ENCODE results near the gene SYNE1.
A peak's percentile ranks its signal among the peaks of the same experiment; 100 is the strongest.

The SYNE1 gene

DNA sequence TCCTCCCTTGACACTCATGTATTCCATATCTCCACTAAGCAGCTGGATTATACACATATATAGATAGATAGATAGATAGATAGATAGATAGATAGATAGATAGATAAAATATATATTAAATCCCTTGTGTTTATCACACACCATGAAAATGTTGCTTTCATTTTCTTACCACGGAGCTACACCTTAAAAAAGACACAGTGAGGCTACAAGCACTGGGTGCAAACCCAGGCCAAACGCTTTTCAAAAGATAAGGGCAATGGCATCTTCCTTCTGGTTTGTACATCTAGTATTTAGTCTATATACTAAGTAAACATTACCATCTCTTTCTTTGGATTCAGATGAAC is 452.6 kb downstream of the SYNE1 start:
- no peak for DNase-seq (ENCODE audit: low read depth in 2 of 2)

DNA sequence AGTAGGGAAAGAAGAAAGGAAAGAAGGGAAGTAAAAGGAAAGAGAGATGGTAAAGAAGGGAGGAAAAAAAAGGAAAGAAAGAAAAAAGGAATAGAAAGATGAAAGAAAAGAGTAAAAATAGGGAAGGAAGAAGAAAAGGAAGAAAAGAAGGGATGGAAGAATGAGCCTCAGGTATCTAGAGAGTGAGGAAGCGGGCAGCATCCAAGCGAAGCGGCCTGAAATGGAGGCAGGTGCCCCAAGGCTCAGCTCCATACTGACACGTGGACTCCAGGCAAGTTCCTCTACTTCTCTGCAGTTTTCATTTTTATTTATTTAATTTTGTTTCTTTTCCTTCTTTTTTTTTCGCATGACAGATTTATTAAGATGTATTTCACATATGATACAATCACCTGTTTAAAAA is 456.6 kb downstream of the SYNE1 start:
- no peak for DNase-seq (ENCODE audit: low read depth in 2 of 2)

DNA sequence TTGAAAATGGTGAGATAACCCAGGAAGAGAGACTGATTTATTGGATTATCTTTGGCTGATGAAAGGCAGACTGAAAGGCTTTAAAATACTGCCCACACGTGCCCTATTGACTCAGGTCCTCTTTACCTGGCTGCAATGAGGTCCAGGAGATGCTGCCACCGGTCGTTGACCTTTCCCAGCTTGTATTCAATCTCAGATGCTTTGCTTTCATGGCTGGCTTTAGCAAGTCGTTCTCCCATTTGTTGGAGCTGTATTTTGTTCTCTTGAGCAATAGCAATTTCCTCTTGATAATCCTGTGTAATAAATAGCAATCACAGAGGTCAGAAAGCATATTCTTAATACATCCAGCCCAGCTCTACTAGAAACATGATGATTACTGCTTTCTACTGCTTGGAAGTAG is 460.9 kb downstream of the SYNE1 start:
- DNase-seq (ENCODE audit: low read depth in 2 of 2): no peak

DNA sequence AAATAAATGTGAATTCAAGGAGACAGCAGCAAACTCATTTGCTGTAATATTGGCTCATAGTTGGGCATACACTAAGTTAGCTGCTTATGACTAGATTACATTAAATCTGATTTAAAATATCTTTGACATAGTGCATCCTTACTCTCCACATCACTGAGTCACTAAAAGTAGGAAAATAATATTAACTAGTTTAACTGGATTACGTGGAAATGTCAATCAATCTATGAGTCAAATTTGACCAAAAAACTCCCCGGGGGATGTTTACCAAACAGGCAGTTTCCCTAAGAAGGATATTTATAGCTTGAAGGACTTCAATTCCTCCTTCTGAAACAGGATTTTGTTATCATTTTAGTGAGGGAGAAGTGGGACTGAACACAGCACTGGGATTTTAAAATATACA is 463.2 kb downstream of the SYNE1 start:
- no peak for DNase-seq (ENCODE audit: low read depth in 2 of 2)

DNA sequence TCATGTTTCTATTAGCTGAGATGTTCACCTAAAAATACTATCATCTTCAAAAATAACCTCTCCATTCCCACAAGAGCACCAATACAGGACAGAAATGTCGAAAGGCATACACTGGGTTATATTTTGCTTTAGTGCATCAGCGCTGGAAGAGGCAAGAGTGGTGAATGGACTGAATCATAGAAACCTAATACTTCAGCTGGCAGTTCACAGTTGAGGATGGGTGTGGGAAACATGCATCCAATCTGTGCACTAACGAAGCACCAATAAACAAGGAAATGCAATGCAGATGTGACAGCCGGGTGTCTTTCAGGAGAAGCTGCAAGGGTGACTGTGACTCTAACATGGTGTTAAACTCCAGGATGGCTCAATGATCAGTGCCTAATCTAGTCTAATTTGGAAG is 463.8 kb downstream of the SYNE1 start:
- no peak for DNase-seq (ENCODE audit: low read depth in 2 of 2)

DNA sequence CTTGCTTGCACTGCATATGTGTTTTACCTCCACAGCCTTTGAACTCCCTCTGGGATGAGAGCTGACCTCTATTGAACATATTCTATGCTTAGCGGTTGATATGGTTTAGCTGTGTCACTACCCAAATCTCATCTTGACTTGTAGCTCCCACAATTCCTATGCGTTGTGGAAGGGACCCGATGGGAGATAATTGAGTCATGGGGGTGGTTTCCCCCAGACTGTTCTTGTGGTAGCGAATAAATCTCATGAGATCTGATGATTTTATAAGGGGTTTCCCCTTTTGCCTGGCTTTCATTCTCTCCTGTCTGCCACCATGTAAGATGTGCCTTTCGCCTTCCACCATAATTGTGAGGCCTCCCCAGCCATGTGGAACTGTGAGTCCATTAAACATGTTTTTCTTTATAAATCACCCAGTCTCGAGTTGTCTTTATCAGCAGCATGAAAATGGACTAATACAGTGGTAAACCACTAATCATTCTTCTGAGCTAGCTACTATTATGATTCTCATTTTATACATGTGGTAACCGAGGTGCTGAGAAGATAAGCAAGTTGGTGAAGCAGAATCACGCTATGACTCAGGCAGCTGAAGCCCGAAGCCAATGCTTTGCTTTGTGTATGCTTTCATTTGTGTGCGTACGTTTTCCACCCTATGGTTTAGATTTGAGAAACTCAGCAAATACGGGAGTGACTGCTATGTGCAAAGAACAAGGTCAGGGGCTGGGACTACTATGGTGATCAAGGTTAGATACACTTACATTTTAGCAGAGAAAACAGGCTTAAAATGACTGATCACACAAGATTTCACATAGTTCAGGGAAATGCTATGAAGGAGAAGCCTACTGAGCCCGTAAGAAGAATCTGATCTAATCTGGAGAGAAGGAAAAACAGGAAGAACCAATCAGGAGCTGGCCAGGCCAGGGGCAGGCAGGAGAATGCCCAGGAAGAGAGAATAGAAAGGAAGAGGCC is 466.2 kb downstream of the SYNE1 start:
- DNase-seq (ENCODE audit: low read depth in 2 of 2): peak in 1 of 2 donors; percentile 25

DNA sequence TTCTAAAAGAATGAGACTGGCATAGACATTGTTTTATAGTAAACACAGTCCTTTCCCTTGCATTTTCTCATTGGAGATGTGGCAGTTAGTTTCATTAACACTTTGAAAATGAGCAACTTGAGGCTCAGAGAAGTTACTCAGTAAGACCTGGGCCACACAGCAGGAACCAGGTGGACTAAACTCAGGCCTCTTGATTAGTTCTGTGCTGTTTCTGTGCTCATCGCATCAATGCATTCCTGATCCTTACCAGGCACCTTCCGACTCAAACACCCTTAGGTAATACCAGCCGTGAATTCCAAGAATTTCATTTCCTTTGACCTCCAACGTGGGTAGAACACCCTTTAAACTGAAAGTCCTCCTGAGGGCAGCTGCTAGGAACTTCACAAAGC is 466.9 kb downstream of the SYNE1 start:
- no peak for DNase-seq (ENCODE audit: low read depth in 2 of 2)

DNA sequence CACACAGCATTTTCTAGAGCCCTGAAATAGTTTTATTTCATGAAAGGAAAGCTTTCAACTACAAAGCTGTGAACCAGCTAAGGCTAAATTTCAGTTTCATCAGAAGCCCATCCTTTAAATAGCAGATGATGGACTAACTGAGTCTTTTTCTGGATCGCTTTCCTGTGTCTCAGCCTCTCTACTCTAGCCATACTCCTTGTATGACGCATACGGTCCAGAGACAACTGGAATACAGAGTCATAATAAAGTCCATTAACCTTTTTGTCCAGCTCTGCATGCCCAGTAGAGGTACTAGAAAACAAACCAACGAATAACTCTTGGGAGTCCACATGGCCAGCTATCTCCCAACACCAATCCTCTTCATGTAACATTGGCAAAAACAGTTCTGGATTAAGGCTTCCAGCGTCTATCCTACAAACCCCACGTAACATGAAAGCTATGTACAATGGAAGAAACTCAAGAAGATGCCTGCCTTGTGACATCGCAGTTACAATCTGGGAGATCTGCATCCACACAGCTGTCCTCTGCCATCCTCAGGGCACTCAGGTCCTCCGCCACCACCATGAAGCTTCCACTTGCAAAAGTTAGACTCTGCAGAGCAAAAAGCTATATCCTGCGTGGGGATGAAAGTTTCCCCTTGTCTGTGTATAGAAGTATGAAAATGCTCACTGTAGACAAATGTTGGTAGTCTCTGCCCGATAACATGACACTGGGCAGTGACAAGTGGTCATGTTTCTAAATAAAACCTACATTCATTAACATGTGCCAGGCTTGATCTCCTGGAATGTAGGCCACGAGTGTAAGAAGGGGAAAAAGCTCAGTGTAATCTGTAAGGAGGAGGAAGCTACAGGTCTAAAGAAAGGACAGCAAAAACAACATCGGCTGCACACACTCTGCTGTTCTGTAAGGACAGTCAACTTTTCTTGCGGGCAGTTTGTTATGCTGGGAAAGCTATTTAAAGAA is 469.2 kb downstream of the SYNE1 start:
- DNase-seq (ENCODE audit: low read depth in 2 of 2): no peak

DNA sequence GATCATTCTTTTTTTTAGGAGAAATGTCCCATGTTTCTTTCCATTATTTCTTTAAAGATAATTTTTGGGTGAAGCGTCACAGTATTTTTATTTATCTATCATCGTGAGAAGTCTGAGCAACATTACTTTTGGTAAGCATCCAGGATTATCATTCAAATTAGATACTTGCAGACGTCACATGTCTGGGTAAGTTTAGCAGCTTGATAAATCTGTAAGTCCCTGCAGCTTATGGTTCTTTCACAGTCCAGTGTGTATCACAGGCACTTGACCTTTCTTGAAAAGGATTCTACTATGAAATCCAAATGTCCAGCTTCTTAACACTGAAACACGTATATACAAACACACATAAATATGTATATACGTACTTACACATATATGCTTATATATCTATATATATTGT is 470.3 kb downstream of the SYNE1 start:
- DNase-seq (ENCODE audit: low read depth in 2 of 2): no peak

DNA sequence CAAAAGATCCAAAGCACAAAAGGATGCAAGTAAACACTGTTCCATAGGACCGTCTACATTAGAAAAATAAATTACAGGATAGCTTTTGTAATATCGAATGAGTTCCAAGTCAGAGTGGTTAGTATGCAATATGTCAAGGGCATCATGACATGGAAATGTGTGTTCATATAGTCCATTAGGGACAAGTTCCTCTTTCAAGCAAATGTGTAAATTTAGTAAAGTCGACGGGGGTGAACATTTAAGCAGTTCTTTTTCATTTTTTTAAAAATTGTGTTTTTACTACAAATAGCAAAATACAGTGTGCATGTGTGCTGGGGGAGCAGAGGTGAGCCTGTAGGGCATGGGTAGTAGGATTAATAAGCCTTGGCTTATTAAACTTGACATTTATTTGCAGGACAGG is 470.7 kb downstream of the SYNE1 start:
- no peak for DNase-seq (ENCODE audit: low read depth in 2 of 2)

DNA sequence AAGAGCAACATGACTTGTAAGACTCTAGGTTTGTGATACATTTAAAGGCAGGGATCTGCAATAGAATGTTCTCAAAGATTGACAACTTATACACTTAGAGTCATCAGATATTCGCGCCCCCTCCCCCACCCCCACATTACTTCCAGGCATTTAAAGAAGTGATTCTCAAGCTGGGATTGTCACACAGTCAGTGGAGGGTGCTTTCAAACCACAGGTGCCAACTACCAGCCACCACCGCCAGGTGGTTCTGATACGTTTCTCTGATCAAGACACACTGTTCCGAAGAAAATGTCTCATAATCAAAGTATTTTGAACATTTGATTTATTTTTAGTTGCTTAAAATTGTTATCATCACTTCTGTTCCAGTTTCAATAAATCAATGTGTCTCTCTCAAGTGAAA is 472.2 kb downstream of the SYNE1 start:
- DNase-seq (ENCODE audit: low read depth in 2 of 2): no peak

DNA sequence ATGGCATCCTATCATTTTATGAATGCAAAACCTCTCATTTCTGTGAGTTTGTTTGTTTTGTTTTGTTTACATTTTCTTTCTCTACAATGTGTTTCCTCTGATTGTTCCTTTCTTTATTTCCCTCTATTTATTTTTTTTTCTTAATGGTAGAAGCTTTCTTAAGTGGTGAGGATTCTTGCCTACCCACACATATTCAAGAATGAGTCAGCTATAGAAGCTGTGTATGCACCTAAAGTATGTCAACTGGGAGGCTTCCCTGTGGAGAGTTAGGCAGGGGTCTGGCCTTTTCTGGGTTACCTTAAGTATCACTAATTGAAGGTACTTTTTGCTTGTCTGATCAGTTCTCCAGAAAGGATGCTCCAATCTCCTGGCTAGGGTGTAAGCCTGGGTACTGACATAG is 475.7 kb downstream of the SYNE1 start:
- DNase-seq (ENCODE audit: low read depth in 2 of 2): no peak

DNA sequence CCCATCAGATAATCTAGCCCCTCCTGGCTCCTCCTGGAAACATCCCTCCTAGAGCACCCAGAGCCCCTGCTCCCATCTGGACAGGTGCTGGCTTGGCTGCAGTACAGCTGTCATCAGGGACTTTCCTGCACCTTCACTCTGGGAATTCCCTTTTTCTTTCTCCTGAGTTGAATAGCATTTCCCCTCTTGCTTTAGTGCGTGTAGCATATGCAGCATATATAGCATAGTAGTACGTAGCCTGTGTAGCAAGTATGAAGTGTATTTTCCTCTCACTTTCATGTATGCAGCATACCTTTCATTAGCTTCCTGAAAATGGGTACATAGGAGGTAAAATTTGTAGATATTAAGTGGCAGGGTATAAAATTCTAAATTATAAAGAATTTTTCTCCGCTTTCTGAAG is 476.8 kb downstream of the SYNE1 start:
- DNase-seq (ENCODE audit: low read depth in 2 of 2): no peak

DNA sequence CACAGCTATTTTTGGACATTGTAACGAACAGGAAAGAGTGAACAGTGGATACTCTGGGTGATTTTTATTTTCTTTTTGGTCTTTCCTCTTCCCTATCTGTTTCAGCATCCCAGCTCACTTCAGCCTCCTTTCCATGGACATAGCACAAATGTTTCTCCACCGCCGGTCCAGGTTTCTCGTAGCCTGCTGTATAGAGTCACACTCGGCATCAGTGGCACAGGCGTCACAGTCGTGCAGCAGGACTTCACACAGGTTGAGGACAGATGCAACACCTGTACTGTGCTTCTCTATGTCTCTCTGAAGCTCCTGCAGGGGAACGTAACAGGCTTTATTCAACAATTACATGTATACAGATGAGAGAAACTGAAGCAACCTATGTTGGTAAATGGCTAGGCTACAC is 481.4 kb downstream of the SYNE1 start:
- DNase-seq (ENCODE audit: low read depth in 2 of 2): no peak

DNA sequence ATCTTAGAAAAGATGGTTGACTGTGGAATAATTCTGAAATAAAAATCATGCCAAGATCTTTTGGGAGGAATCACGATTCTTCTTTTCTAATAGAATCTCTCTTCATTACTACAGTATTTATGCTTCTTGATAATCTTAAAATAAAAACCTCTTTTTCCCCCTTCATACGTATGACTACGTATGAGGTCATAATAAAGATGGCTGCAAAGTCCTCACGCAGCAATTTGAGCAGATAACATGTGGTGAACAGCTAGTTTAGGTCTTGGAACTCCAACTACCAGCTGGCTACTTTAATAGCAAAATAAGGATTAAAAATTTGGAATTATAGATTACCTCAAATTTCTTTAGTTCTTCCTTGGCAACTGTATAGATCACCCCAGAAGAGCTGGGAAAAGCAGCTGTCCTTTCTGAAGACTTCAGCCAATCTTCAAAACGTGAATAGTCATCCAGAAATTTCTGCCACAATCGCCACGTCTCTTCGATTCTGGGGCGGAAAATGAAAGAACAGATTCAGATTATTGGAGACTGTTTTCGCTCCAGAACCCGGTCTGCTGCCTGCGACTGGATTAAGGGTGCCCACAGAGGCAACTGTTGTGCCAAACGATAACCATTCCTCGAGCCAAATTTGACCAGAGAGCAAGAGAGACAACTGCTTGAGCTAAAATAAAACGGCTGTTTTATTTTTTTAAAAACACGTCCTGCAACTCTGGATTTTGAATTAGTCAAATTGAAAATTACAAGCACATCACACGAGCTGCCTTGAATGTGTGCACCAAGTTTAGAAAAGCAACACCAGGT is 482.4 kb downstream of the SYNE1 start:
- DNase-seq (ENCODE audit: low read depth in 2 of 2): no peak

DNA sequence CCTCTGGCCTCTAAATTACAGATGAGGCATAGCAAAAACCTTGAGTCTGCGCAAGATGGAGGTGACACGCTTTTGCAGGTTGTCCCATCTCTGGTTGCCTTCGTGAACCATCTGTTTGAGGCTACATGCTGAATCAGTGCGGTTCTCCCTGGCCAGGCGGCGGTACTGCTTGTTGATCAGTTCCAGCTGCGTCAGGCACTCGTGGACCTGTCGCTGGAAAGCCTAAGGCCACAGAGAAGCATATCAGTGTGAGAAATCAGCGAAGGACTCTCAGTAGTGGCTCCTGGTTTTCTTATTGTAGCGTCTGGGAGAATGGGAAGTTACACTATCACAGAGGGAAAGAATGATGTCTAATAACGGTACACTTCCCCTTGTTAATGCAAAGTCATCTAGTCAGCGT is 485.2 kb downstream of the SYNE1 start:
- no peak for DNase-seq (ENCODE audit: low read depth in 2 of 2)

DNA sequence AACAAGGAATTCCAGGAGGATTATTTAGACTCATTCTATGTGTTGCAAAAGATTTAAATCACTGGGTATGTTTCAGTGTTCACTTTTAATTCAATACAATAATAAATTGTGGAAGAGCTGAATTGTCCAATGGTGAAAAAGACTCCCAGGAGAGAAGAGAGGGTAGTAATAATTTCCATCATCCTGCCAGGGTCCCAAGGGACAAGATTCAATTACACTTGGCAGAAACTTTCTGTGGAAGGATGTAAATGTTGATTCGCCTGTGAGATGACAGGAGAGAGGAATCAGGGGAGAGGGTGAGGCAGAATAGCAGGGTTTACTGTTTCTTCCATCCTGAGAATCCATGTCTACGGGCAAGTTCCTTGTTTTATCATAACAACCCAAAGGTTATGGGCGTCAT is 487.0 kb downstream of the SYNE1 start:
- no peak for DNase-seq (ENCODE audit: low read depth in 2 of 2)

DNA sequence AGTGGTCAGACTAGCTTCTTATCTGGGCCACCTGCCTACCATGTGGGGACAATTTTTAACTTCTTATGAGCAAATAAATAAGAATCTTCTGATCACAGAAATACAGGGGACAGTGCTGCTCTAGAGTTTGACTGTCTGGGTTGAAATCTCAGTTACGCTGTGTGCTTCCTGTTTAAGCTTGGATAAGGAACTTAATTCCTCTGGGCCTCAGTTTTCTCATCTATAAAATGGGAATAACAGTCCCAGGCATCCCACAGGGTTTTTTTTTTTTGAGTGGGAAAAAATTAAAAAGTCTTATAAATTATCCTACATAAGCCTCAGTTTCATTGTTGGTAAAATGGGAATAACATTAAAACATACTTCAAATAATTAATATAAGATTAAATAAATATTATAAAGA is 488.8 kb downstream of the SYNE1 start:
- DNase-seq (ENCODE audit: low read depth in 2 of 2): no peak

DNA sequence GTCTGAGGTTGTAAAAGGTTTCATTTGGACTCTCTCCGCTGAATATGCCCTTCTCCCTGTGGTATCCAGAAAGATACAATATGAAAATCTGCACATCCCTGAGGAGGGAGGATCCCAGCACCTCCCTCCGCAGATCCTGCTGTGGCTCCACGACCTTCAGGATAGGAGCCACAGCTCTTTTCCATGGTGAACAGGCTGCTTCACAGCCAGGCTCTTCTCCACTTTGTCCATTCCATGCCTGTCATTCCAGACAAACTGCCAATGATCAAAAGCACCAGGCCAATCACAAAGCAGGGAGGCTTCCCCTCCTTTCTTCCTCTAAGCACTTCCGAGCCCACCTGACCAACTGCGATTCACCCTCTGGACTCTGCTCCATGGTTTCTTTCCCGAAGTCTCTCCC is 489.9 kb downstream of the SYNE1 start:
- DNase-seq (ENCODE audit: low read depth in 2 of 2): no peak

DNA sequence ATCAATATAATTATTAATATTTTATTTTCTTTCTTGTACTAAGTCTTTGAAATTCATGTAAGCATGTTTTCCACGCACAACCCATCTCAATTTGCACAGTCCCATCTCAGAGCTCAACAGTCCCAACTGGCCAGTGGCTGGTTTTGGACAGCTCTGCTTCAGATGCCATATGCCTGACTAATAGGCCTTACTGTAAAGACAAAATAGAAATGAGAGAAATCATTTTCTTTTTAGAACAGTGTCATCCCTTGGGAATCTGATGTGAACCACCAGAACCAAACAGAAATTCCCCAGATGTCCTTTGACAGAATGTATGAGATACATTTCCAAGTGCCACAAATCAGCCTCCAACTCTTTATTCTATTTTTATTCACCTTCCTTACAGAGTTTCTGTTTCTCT is 490.8 kb downstream of the SYNE1 start:
- no peak for DNase-seq (ENCODE audit: low read depth in 2 of 2)

DNA sequence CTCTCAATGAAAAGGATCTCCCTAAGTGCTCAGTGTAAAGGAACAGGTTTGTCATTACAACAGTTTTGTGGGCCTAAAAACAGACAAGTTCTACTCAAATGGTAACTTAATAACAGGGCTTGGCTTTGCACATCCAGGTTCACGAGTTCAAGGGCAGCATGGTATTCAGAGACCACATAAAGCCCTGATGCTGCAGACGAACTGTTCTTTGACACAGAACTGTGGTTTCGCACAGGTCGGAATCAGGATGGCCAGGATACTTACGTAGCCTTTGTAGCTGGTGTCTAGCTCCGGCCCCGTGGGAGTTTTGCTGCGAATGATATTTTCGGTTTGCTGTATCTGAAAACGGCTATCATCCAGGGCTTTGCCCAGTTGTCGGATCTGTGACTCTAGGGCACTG is 493.8 kb downstream of the SYNE1 start:
- no peak for DNase-seq (ENCODE audit: low read depth in 2 of 2)

DNA sequence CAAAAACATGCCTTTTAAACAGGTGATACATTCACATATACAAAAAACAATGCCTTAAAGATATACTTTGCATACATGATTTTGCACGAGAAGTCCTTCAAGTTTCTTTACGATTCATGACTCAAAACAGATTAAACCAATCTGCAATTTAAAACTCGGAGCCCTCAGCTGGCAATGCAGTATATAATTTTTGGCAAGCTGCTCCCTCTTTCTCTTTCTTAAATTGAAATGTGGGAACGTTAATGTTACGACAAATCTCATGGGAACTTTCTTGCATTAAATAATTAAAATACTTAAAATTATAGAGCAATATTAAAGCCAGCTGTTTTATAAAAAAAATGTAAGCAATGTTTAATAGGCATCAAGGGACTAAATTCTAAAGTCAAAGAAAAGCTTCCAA is 495.1 kb downstream of the SYNE1 start:
- DNase-seq (ENCODE audit: low read depth in 2 of 2): no peak
